HL-60 (cell line): Measurements from ENCODE around the gene QRFP.

Experiments used
- DNase-seq, 2 experiments: peaks; one replicate each; pipeline ENCODE4 v3.0.0-alpha.2; 2010 to 2020; ENCODE audit warnings: low read depth in 1 of 2, low spot score in 1 of 2
- H3K27ac ChIP-seq: fragments of 250-450 bp; sonication (Bioruptor Pico); replicated peaks from 2 replicates; pipeline ENCODE4 v1.5.1; 2020; ENCODE audit warnings: mild to moderate bottlenecking, moderate library complexity
- H3K27me3 ChIP-seq: fragments of 250-450 bp; sonication (Bioruptor Pico); 2 replicates; pipeline ENCODE4 v1.5.1; 2021; ENCODE audit warnings: mild to moderate bottlenecking, moderate library complexity; ENCODE audit not compliant: insufficient read depth, poor library complexity, severe bottlenecking
- H3K4me3 ChIP-seq: replicated peaks from 2 replicates; pipeline ENCODE4 v1.5.1; 2011; ENCODE audit warnings: mild to moderate bottlenecking, control low read depth, low read length; ENCODE audit not compliant: insufficient read depth
- CTCF ChIP-seq: IDR thresholded peaks from one replicate; pipeline ENCODE4 v1.5.1; 2011; ENCODE audit warnings: low read length, control low read depth, inconsistent platforms; ENCODE audit not compliant: insufficient read depth
- GABPA ChIP-seq: IDR thresholded peaks from 2 replicates; pipeline ENCODE4 v1.6.1; 2012; ENCODE audit warnings: low read depth
- POLR2AphosphoS5 ChIP-seq: IDR thresholded peaks from 2 replicates; pipeline ENCODE4 v1.6.1; 2012; ENCODE audit warnings: low read depth
- REST ChIP-seq: IDR thresholded peaks from 2 replicates; pipeline ENCODE4 v1.6.1; 2012; ENCODE audit warnings: low read depth; ENCODE audit not compliant: insufficient replicate concordance
- SPI1 ChIP-seq: IDR thresholded peaks from 2 replicates; pipeline ENCODE4 v1.6.1; 2012; ENCODE audit warnings: low read depth, mild to moderate bottlenecking, borderline replicate concordance

The QRFP gene

GRCh38 chr9:130893341-130894101 lies 3.1 kb downstream of the QRFP start:
- Histone ChIP-seq H3K27ac (peak overlapping the region; percentile 91), H3K4me3 (peak overlapping the region; percentile 33), H3K27me3 (no peaks in the 10 kb centered on the region)
- TF ChIP-seq REST: no peak
- TF ChIP-seq CTCF: peak; percentile 63
- TF ChIP-seq GABPA: peak; percentile 65
- TF ChIP-seq POLR2AphosphoS5: peak; percentile 93
- TF ChIP-seq SPI1: peak; percentile 57
- peak; percentile 86 to 93 for DNase-seq

GRCh38 chr9:130892477-130893304 lies 3.9 kb downstream of the QRFP start:
- peak; percentile 25 to 71 for DNase-seq
- no peak for TF ChIP-seq CTCF
- H3K27ac ChIP-seq: peak overlapping the region; percentile 91
- peak overlapping the region; percentile 33 for H3K4me3 ChIP-seq
- no peaks in the 10 kb centered on the region for H3K27me3 ChIP-seq

GRCh38 chr9:130891688-130892476 lies 4.7 kb downstream of the QRFP start:
- no peaks in the 10 kb centered on the region for H3K27me3 ChIP-seq
- no peak overlapping the region for H3K4me3 ChIP-seq
- no peak for DNase-seq
- no peak for TF ChIP-seq REST
- TF ChIP-seq SPI1: no peak
- TF ChIP-seq GABPA: no peak
- no peak for TF ChIP-seq CTCF
- TF ChIP-seq POLR2AphosphoS5: no peak
- H3K27ac ChIP-seq: no peak overlapping the region
